AG20443 (cell line): Measurements from ENCODE around the gene NAA10.

Source experiments
- DNase-seq: peaks from one replicate; pipeline ENCODE4 v3.0.0; 2012; ENCODE audit warnings: low spot score, mixed read lengths

Gene NAA10

GRCh38 chrX:153929576-153929975, 5.3 kb downstream of the NAA10 start:
- DNase-seq: no peak

- DNase-seq: no peak
Observed at GRCh38 chrX:153928846-153929245, 6.0 kb downstream of the NAA10 start.

GRCh38 chrX:153927922-153928760, 6.7 kb downstream of the NAA10 start:
- peak; percentile 95 for DNase-seq

- DNase-seq: no peak
Observed at GRCh38 chrX:153927672-153927921, 7.2 kb downstream of the NAA10 start.

- no peak for DNase-seq
Observed at GRCh38 chrX:153926858-153927671, 7.8 kb downstream of the NAA10 start.

- DNase-seq: no peak
Observed at GRCh38 chrX:153926552-153926857, 8.3 kb downstream of the NAA10 start.

GRCh38 chrX:153925739-153926551, 8.9 kb downstream of the NAA10 start, which contains the start of gene ARHGAP4:
Gene ARHGAP4 (minus strand): TSS chrX:153926264. CDS start chrX:153926202, 62 bp downstream.
- DNase-seq: no peak

- no peak for DNase-seq
Observed at GRCh38 chrX:153925387-153925738, 9.5 kb downstream of the NAA10 start.

- no peak for DNase-seq
Observed at GRCh38 chrX:153924149-153924861, 10.5 kb downstream of the NAA10 start.

- peak; percentile 69 for DNase-seq
Observed at GRCh38 chrX:153922932-153923857, 11.6 kb downstream of the NAA10 start.

- no peak for DNase-seq
Observed at GRCh38 chrX:153921511-153922446, 13.1 kb downstream of the NAA10 start.

- DNase-seq: no peak
Observed at GRCh38 chrX:153921070-153921469, 13.8 kb downstream of the NAA10 start.

GRCh38 chrX:153920546-153920945, 14.3 kb downstream of the NAA10 start:
- DNase-seq: no peak

GRCh38 chrX:153919281-153919680, 15.6 kb downstream of the NAA10 start:
- no peak for DNase-seq

GRCh38 chrX:153917869-153918268, 17.0 kb downstream of the NAA10 start:
- no peak for DNase-seq

GRCh38 chrX:153913701-153914100, 21.1 kb downstream of the NAA10 start:
- DNase-seq: no peak

- no peak for DNase-seq
Observed at GRCh38 chrX:153913211-153913610, 21.6 kb downstream of the NAA10 start.

GRCh38 chrX:153911798-153912197, 23.0 kb downstream of the NAA10 start:
- DNase-seq: no peak

- no peak for DNase-seq
Observed at GRCh38 chrX:153910446-153910845, 24.4 kb downstream of the NAA10 start.

- DNase-seq: no peak
Observed at GRCh38 chrX:153909980-153910360, 24.9 kb downstream of the NAA10 start.
